CD14-positive monocyte (primary cell): ENCODE data around the gene TRDN. TPM values are rescaled to one million over a fixed set of nuclear protein-coding genes. Genes with fewer than 3 reads are reported as not detected.

Experiments
- DNase-seq, 3 donors: peaks; one replicate each; pipeline ENCODE4 v3.0.0-alpha.2; 2011 to 2022
- H2AFZ ChIP-seq: 2 replicates; pipeline ENCODE4 v1.6.0; 2012; ENCODE audit warnings: mild to moderate bottlenecking, low read depth, low read length, inconsistent platforms; ENCODE audit not compliant: insufficient read depth, poor library complexity, severe bottlenecking
- H3K27ac ChIP-seq, 2 donors: 1 replicate in 1 of 2; 2 replicates in 1 of 2; pipeline ENCODE4 v1.5.1; 2012 to 2013; ENCODE audit warnings: low read length in 2 of 2, control low read depth in 1 of 2, inconsistent platforms in 1 of 2, low read depth in 1 of 2, mild to moderate bottlenecking in 1 of 2
- H3K27me3 ChIP-seq, 2 donors: one replicate each; pipeline versions ENCODE4 v1.6.0 to v1.6.1; 2011 to 2013; ENCODE audit warnings: low read length in 2 of 2; ENCODE audit not compliant: control insufficient read depth in 2 of 2, insufficient read depth in 2 of 2
- H3K36me3 ChIP-seq, 2 donors: replicated peaks in 1 of 2; 1 replicate in 1 of 2; 2 replicates in 1 of 2; pipeline versions ENCODE4 v1.5.1 to v1.6.1; 2012 to 2013; ENCODE audit warnings: low read length in 2 of 2, control low read depth in 1 of 2, inconsistent platforms in 1 of 2, mild to moderate bottlenecking in 1 of 2; ENCODE audit not compliant: insufficient read depth in 2 of 2, control insufficient read depth in 1 of 2
- H3K4me1 ChIP-seq, 2 donors: 1 replicate in 1 of 2; 2 replicates in 1 of 2; pipeline versions ENCODE4 v1.5.1 to v1.6.1; 2012 to 2013; ENCODE audit warnings: low read length in 2 of 2, control low read depth in 1 of 2, inconsistent platforms in 1 of 2, mild to moderate bottlenecking in 1 of 2, moderate library complexity in 1 of 2; ENCODE audit not compliant: insufficient read depth in 2 of 2, control insufficient read depth in 1 of 2
- H3K4me2 ChIP-seq: replicated peaks from 2 replicates; pipeline ENCODE3; 2012; ENCODE audit warnings: low read length, moderate library complexity, mild to moderate bottlenecking; ENCODE audit not compliant: poor library complexity, severe bottlenecking; ENCODE audit errors: extremely low read depth
- H3K4me3 ChIP-seq, 3 experiments: fragments of 200-600 bp in 1 of 3; sonication (generic) in 1 of 3; replicated peaks in 1 of 3; 1 replicate in 2 of 3; 2 replicates in 1 of 3; pipeline ENCODE4 v1.5.1; 2011 to 2013; ENCODE audit warnings: low read length in 3 of 3, mild to moderate bottlenecking in 3 of 3, control low read depth in 2 of 3, low read depth in 2 of 3, inconsistent platforms in 1 of 3, moderate library complexity in 1 of 3
- H3K79me2 ChIP-seq: 2 replicates; pipeline ENCODE4 v1.6.0; 2012; ENCODE audit warnings: mild to moderate bottlenecking, control low read depth, inconsistent platforms, low read length, moderate library complexity; ENCODE audit not compliant: insufficient read depth
- H3K9ac ChIP-seq: 2 replicates; pipeline ENCODE4 v1.6.0; 2017; ENCODE audit warnings: low read length, mild to moderate bottlenecking; ENCODE audit not compliant: insufficient read depth, poor library complexity, severe bottlenecking
- H3K9me3 ChIP-seq, 2 donors: replicated peaks in 1 of 2; 1 replicate in 1 of 2; 2 replicates in 1 of 2; pipeline versions ENCODE4 v1.5.1 to v1.6.1; 2012 to 2013; ENCODE audit warnings: low read length in 2 of 2, control low read depth in 1 of 2; ENCODE audit not compliant: control insufficient read depth in 1 of 2, insufficient read depth in 1 of 2
- H4K20me1 ChIP-seq: 2 replicates; pipeline ENCODE4 v1.6.0; 2012; ENCODE audit warnings: mild to moderate bottlenecking, low read length, control low read depth, moderate library complexity; ENCODE audit not compliant: insufficient read depth
- H3K27ac Mint-ChIP-seq, 7 donors: one replicate each; pipeline ENCODE4 v1.8.0; 2020; ENCODE audit warnings: mild to moderate bottlenecking in 7 of 7, mixed read lengths in 7 of 7, moderate library complexity in 6 of 7, inconsistent platforms in 2 of 7
- H3K27me3 Mint-ChIP-seq, 3 donors: one replicate each; pipeline ENCODE4 v1.8.0; 2021 to 2022; ENCODE audit warnings: low read depth in 3 of 3, mild to moderate bottlenecking in 3 of 3, mixed read lengths in 3 of 3, moderate library complexity in 3 of 3, inconsistent platforms in 1 of 3
- H3K36me3 Mint-ChIP-seq, 2 donors: one replicate each; pipeline ENCODE4 v1.8.0; 2020; ENCODE audit warnings: mixed read lengths in 2 of 2, inconsistent platforms in 1 of 2, mild to moderate bottlenecking in 1 of 2
- H3K4me1 Mint-ChIP-seq: one replicate; pipeline ENCODE4 v1.8.0; 2020; ENCODE audit warnings: mild to moderate bottlenecking, mixed read lengths
- H3K4me3 Mint-ChIP-seq, 2 donors: one replicate each; pipeline ENCODE4 v1.8.0; 2020; ENCODE audit warnings: mild to moderate bottlenecking in 2 of 2, mixed read lengths in 2 of 2, moderate library complexity in 1 of 2
- H3K9me3 Mint-ChIP-seq, 7 donors: one replicate each; pipeline ENCODE4 v1.8.0; 2020 to 2022; ENCODE audit warnings: mixed read lengths in 7 of 7, mild to moderate bottlenecking in 6 of 7, moderate library complexity in 6 of 7, inconsistent platforms in 2 of 7
- CTCF ChIP-seq: fragments of 200-600 bp; IDR thresholded peaks from one replicate; pipeline ENCODE4 v1.8.0; 2022; ENCODE audit warnings: antibody characterized with exemption, mild to moderate bottlenecking
- WGBS: methylation state at CpG from one replicate; pipeline ENCODE4 v1.1.5; 2013; ENCODE audit warnings: missing lambda C conversion rate; ENCODE audit not compliant: insufficient coverage; 5-methylcytosine and 5-hydroxymethylcytosine counted together
- intact Hi-C, 2 donors: fragments of 100-400 bp; cut with micrococcal nuclease; formaldehyde crosslinking; loops; one replicate each; pipeline versions ENCODE4 v1.15.0 to v1.15.1; 2023
- polyA plus RNA-seq, 3 donors: library from polyadenylated mRNA; depleted of rRNA in 1 of 3; unstranded in 2 of 3; stranded (reverse) in 1 of 3; fragments of 300-500 nt in 2 of 3; fragments of >200 nt in 1 of 3; fragmentation: Illumina TruSeq in 2 of 3; gene quantifications; 1 replicate in 2 of 3; 2 replicates in 1 of 3; pipeline ENCODE4 v1.2.3, GENCODE V29; 2012 to 2021

TRDN gene
- polyA plus RNA-seq, 3 donors = not detected

GRCh38 chr6:123333000-123333756 lies 303.6 kb downstream of the TRDN start:
- Histone ChIP-seq H3K27ac (no peak overlapping the region), H3K4me1 (no peaks in the 10 kb centered on the region), H3K4me2 (no peak overlapping the region), H4K20me1 (no peaks in the 10 kb centered on the region), H3K36me3 (no peaks in the 10 kb centered on the region), H3K27me3 (no peaks in the 10 kb centered on the region), H2AFZ (no peak overlapping the region), H3K9me3 (no peaks in the 10 kb centered on the region), H3K79me2 (no peaks in the 10 kb centered on the region), H3K4me3 (no peak overlapping the region), H3K9ac (no peak overlapping the region)
- Mint-ChIP-seq H3K27ac (no peak overlapping the region), H3K9me3 (no peaks in the 10 kb centered on the region), H3K4me3 (no peak overlapping the region), H3K27me3 (no peaks in the 10 kb centered on the region), H3K4me1 (no peaks in the 10 kb centered on the region), H3K36me3 (no peaks in the 10 kb centered on the region)
- WGBS = 64% methylated on average over 2 of the region's 3 CpGs
- TF ChIP-seq CTCF = no peak
- intact Hi-C loops = no loop called here
- DNase-seq = no peak

- Histone ChIP-seq H2AFZ (no peak overlapping the region), H3K27ac (no peak overlapping the region), H3K27me3 (no peaks in the 10 kb centered on the region), H3K9ac (no peak overlapping the region), H3K4me2 (no peak overlapping the region), H3K4me3 (no peak overlapping the region), H3K4me1 (no peaks in the 10 kb centered on the region), H3K79me2 (no peaks in the 10 kb centered on the region), H4K20me1 (no peaks in the 10 kb centered on the region), H3K36me3 (no peaks in the 10 kb centered on the region), H3K9me3 (no peaks in the 10 kb centered on the region)
- Mint-ChIP-seq H3K4me3 (no peak overlapping the region), H3K36me3 (no peaks in the 10 kb centered on the region), H3K4me1 (no peaks in the 10 kb centered on the region), H3K9me3 (no peaks in the 10 kb centered on the region), H3K27me3 (no peaks in the 10 kb centered on the region), H3K27ac (no peak overlapping the region)
- no peak for TF ChIP-seq CTCF
- WGBS = no CpG with 5 or more reads among the region's 2 CpGs
- no peak for DNase-seq
- intact Hi-C loops = no loop called here
Measured at GRCh38 chr6:123332070-123332469, 304.7 kb downstream of the TRDN start.
